CD4-positive, alpha-beta T cell (primary cell): ENCODE data around the gene MAP1LC3B2. TPM values are rescaled to one million over a fixed set of nuclear protein-coding genes. Genes with fewer than 3 reads are reported as not detected.
A peak's percentile ranks its signal among the peaks of the same experiment; 100 is the strongest.

Source experiments
- ATAC-seq: fragments of 200-7000 bp; cut with Tn5 transposase; one replicate; pipeline ENCODE4 v1.10.0; 2022; ENCODE audit warnings: mild to moderate bottlenecking; ENCODE audit not compliant: poor library complexity
- CTCF ChIA-PET: fragments of 350-600 bp; sonication (Branson Sonifier 250); formaldehyde crosslinking; loops from one replicate; lab custom pipeline; 2021; ENCODE audit warnings: antibody characterized with exemption, inconsistent platforms; lab: Charles Lee
- POLR2A ChIA-PET: fragments of 350-600 bp; sonication (Branson Sonifier 250); formaldehyde crosslinking; loops from one replicate; lab custom pipeline; 2021; ENCODE audit warnings: antibody characterized with exemption, inconsistent platforms; lab: Charles Lee
- DNase-seq, 14 experiments: peaks; one replicate each; pipeline ENCODE4 v3.0.0-alpha.2; 2013 to 2020; ENCODE audit warnings: mixed read lengths in 2 of 14
- H3K27ac ChIP-seq, 2 donors: one replicate each; pipeline versions ENCODE4 v1.5.1 to v1.7.0; 2013; ENCODE audit warnings: low read length in 2 of 2, low read depth in 1 of 2, mild to moderate bottlenecking in 1 of 2
- H3K27me3 ChIP-seq, 2 experiments: 1 replicate in 1 of 2; 2 replicates in 1 of 2; pipeline versions ENCODE4 v1.6.1 to v1.7.0; 2013; ENCODE audit warnings: low read length in 2 of 2, control low read depth in 1 of 2, mild to moderate bottlenecking in 1 of 2, moderate library complexity in 1 of 2; ENCODE audit not compliant: insufficient read depth in 2 of 2, control insufficient read depth in 1 of 2
- H3K36me3 ChIP-seq: one replicate; pipeline ENCODE4 v1.6.1; 2013; ENCODE audit warnings: low read length, control low read depth; ENCODE audit not compliant: insufficient read depth
- H3K4me1 ChIP-seq: one replicate; pipeline ENCODE4 v1.6.1; 2013; ENCODE audit warnings: low read length, control low read depth; ENCODE audit not compliant: insufficient read depth
- H3K4me3 ChIP-seq: one replicate; pipeline ENCODE4 v1.5.1; 2013; ENCODE audit warnings: mild to moderate bottlenecking, low read length, moderate library complexity
- H3K9me3 ChIP-seq, 2 experiments: 1 replicate in 1 of 2; 2 replicates in 1 of 2; pipeline versions ENCODE4 v1.6.1 to v1.7.0; 2013; ENCODE audit warnings: low read length in 2 of 2, mild to moderate bottlenecking in 2 of 2, control low read depth in 1 of 2, moderate library complexity in 1 of 2; ENCODE audit not compliant: control insufficient read depth in 1 of 2, insufficient read depth in 1 of 2
- H3K27ac Mint-ChIP-seq: one replicate; pipeline ENCODE4 v1.8.0; 2020; ENCODE audit warnings: mixed read lengths
- H3K27me3 Mint-ChIP-seq: one replicate; pipeline ENCODE4 v1.8.0; 2021; ENCODE audit warnings: mixed read lengths
- H3K36me3 Mint-ChIP-seq: one replicate; pipeline ENCODE4 v1.8.0; 2021; ENCODE audit warnings: low read depth, mixed read lengths
- H3K4me1 Mint-ChIP-seq: one replicate; pipeline ENCODE4 v1.8.0; 2021; ENCODE audit warnings: low read depth, mixed read lengths
- H3K4me3 Mint-ChIP-seq: one replicate; pipeline ENCODE4 v1.8.0; 2020; ENCODE audit warnings: mild to moderate bottlenecking, mixed read lengths
- H3K9me3 Mint-ChIP-seq: one replicate; pipeline ENCODE4 v1.8.0; 2020; ENCODE audit warnings: mixed read lengths
- intact Hi-C, 2 experiments: fragments of 100-400 bp; cut with DNase I in 1 of 2; cut with micrococcal nuclease in 1 of 2; formaldehyde crosslinking; loops; one replicate each; pipeline versions ENCODE4 v1.15.1 to v1.9.0; 2023 to 2025; cut with DNase I, micrococcal nuclease
- total RNA-seq, 174 experiments: library from RNA in 2 of 174; stranded (reverse) in 2 of 174; gene quantifications; one replicate each; pipeline ENCODE4 v1.2.3 and lab custom pipeline; 2021 to 2026
- TF ChIP-seq, protein P1 (sequence below): fragments of 200-600 bp; IDR thresholded peaks from one replicate; pipeline ENCODE4 v1.8.0; 2022; ENCODE audit warnings: antibody characterized with exemption, mild to moderate bottlenecking

MAP1LC3B2 gene
- total RNA-seq, 2 experiments from 2014 or later: 1.5 to 2.1 TPM

DNA sequence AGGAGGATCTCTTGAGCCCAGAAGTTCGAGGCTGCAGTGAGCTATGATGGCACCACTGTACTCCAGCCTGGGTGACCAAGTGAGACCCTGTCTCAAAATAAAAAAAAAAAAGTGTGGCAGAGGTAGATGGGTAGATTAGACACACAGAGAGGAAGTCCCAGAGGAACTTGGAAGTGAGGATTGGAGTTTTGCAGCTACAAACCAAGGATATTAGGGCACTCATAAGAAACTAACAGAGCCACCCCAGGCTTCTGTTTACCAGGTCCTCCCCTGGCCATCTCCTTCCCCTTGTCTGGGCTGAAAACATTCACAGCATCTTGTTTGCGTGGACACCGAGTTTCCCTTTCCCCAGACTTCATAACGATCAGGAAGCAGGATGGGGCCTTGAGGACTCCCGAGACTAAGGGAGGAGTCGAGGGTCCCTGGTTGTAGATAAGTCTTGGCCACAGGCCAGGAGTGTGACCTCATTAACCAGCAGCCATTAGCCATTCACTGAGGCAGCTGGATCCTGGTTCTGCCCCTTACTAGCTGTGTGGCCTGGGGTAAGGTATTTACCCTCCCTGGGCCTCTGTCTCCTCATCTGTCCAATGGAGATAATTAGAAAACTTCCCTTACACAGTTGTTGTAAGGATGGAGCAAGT lies 2.1 kb downstream of the MAP1LC3B2 start:
- Histone ChIP-seq H3K27ac (no peak overlapping the region), H3K4me3 (no peak overlapping the region), H3K4me1 (peaks cover 49% of the 10 kb centered on the region), H3K27me3 (no peaks in the 10 kb centered on the region), H3K36me3 (no peaks in the 10 kb centered on the region), H3K9me3 (no peaks in the 10 kb centered on the region)
- no peak overlapping the region for H3K4me3 Mint-ChIP-seq
- H3K36me3 Mint-ChIP-seq: peaks cover 6% of the 10 kb centered on the region
- H3K27ac Mint-ChIP-seq: peak overlapping the region; percentile 97
- no peaks in the 10 kb centered on the region for H3K27me3 Mint-ChIP-seq
- ATAC-seq (no peak), DNase-seq (no peak)
- ChIA-PET POLR2A (interaction anchor here (1.2 to 2.9 kb wide), 3 partner anchors 26 to 325 kb away, joined by 4 to 39 read pairs (median 7); no protein-coding TSS in a partner anchor), CTCF (no interaction called here)
- intact Hi-C loops: no loop called here
- H3K9me3 Mint-ChIP-seq: peaks cover 2% of the 10 kb centered on the region
- TF ChIP-seq, protein P1, sequence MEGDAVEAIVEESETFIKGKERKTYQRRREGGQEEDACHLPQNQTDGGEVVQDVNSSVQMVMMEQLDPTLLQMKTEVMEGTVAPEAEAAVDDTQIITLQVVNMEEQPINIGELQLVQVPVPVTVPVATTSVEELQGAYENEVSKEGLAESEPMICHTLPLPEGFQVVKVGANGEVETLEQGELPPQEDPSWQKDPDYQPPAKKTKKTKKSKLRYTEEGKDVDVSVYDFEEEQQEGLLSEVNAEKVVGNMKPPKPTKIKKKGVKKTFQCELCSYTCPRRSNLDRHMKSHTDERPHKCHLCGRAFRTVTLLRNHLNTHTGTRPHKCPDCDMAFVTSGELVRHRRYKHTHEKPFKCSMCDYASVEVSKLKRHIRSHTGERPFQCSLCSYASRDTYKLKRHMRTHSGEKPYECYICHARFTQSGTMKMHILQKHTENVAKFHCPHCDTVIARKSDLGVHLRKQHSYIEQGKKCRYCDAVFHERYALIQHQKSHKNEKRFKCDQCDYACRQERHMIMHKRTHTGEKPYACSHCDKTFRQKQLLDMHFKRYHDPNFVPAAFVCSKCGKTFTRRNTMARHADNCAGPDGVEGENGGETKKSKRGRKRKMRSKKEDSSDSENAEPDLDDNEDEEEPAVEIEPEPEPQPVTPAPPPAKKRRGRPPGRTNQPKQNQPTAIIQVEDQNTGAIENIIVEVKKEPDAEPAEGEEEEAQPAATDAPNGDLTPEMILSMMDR: no peak
- peaks cover 51% of the 10 kb centered on the region for H3K4me1 Mint-ChIP-seq

DNA sequence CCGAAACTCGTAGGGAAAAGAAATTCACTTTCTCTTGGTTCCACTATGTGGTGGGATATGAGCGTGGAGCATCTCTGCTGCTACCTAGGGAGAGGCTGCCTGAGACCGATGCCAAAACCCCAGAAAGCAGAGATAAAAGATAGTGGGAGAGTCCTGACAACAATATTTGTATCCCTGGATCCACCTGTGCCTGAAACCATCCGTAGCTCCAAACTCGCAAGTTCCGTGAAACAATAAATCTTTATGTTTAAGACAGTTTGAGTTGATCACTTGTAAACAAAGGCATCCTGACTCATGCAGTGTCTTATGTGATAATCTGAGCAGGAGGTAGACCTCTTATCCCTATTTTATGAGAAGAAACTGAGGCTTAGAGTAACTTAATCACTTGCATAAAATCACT lies 2.9 kb downstream of the MAP1LC3B2 start:
- TF ChIP-seq, protein P1: no peak
- Mint-ChIP-seq H3K4me3 (peak overlapping the region; percentile 45), H3K4me1 (peaks cover 43% of the 10 kb centered on the region), H3K9me3 (peaks cover 2% of the 10 kb centered on the region), H3K27ac (no peak overlapping the region), H3K27me3 (no peaks in the 10 kb centered on the region), H3K36me3 (peaks cover 6% of the 10 kb centered on the region)
- Histone ChIP-seq H3K27ac (no peak overlapping the region), H3K4me1 (peaks cover 45% of the 10 kb centered on the region), H3K4me3 (no peak overlapping the region), H3K36me3 (no peaks in the 10 kb centered on the region), H3K27me3 (no peaks in the 10 kb centered on the region), H3K9me3 (no peaks in the 10 kb centered on the region)
- ChIA-PET CTCF (no interaction called here), POLR2A (interaction anchor here (0.9 kb wide), 1 partner anchor 21 kb away, joined by 3 read pairs; no protein-coding TSS in a partner anchor)
- ATAC-seq (no peak), DNase-seq (no peak)
- intact Hi-C loops: no loop called here

DNA sequence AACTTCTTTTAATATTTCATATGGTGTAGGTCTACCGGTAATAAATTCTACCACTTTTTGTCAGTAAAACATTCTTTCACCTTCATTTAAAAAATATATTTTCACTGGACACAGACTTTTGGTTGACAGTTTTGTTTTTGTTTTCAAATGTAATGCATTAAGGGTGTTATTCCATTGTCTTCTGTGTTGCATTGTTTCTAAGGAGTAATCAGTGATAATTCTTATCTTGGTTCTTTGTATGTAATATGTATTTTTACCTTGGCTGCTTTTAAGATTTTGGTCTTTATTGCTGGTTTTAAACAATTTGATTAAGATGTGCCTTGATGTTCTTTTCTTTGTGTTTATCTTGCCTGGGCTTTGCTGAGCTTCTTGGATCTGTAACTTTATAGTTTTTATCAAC lies 4.1 kb downstream of the MAP1LC3B2 start:
- DNase-seq: no peak
- intact Hi-C loops: no loop called here
- TF ChIP-seq, protein P1: no peak
- H3K27me3 Mint-ChIP-seq: no peaks in the 10 kb centered on the region
- POLR2A ChIA-PET: no interaction called here
- H3K36me3 Mint-ChIP-seq: peaks cover 6% of the 10 kb centered on the region
- no peak overlapping the region for H3K27ac ChIP-seq
- H3K36me3 ChIP-seq: no peaks in the 10 kb centered on the region
- CTCF ChIA-PET: no interaction called here
- H3K4me3 Mint-ChIP-seq: no peak overlapping the region
- H3K9me3 ChIP-seq: no peaks in the 10 kb centered on the region
- H3K27ac Mint-ChIP-seq: no peak overlapping the region
- H3K4me1 ChIP-seq: peaks cover 34% of the 10 kb centered on the region
- H3K27me3 ChIP-seq: no peaks in the 10 kb centered on the region
- H3K9me3 Mint-ChIP-seq: peaks cover 2% of the 10 kb centered on the region
- ATAC-seq: no peak
- H3K4me1 Mint-ChIP-seq: peaks cover 41% of the 10 kb centered on the region
- H3K4me3 ChIP-seq: no peak overlapping the region
